ENCODE results near the gene CFAP99.

Gene CFAP99

GRCh38 chr4:2489081-2489805 is 70.5 kb downstream of the CFAP99 start:
- H3K27me3 ChIP-seq (ENCODE audit: insufficient read depth, insufficient read length), result no peaks in the 10 kb centered on the region
- H3K36me3 ChIP-seq (ENCODE audit: insufficient read depth, insufficient read length, low read length), result peaks cover 62% of the 10 kb centered on the region
- H3K9me3 ChIP-seq (ENCODE audit: insufficient read depth, low read length), result no peaks in the 10 kb centered on the region
- H3K9ac ChIP-seq (ENCODE audit: insufficient read length, low read depth), result no peak overlapping the region
- no peak overlapping the region for H3K4me3 ChIP-seq (ENCODE audit: insufficient read length, low read depth)
- TF ChIP-seq YY1 (IDR thresholded peaks at IDR 0.05; ENCODE audit: insufficient read depth, insufficient read length) (no peak), SUZ12 (IDR thresholded peaks at IDR 0.05; ENCODE audit: extremely low read depth, insufficient read depth, insufficient read length) (no peak), ZNF274 (IDR thresholded peaks at IDR 0.05; ENCODE audit: low read depth, low read length) (no peak)
- DNase-seq (ENCODE audit: low read depth, low spot score), result no peak
- peaks cover 21% of the 10 kb centered on the region for H3K4me1 ChIP-seq (ENCODE audit: insufficient read depth, insufficient read length)

GRCh38 chr4:2489841-2490552 is 71.2 kb downstream of the CFAP99 start:
- no peaks in the 10 kb centered on the region for H3K27me3 ChIP-seq (ENCODE audit: insufficient read depth, insufficient read length)
- TF ChIP-seq SUZ12 (IDR thresholded peaks at IDR 0.05; ENCODE audit: extremely low read depth, insufficient read depth, insufficient read length) (no peak), YY1 (IDR thresholded peaks at IDR 0.05; ENCODE audit: insufficient read depth, insufficient read length) (no peak), ZNF274 (IDR thresholded peaks at IDR 0.05; ENCODE audit: low read depth, low read length) (no peak)
- no peak overlapping the region for H3K4me3 ChIP-seq (ENCODE audit: insufficient read length, low read depth)
- H3K9ac ChIP-seq (ENCODE audit: insufficient read length, low read depth), result no peak overlapping the region
- H3K4me1 ChIP-seq (ENCODE audit: insufficient read depth, insufficient read length), result peaks cover 14% of the 10 kb centered on the region
- no peak for DNase-seq (ENCODE audit: low read depth, low spot score)
- H3K9me3 ChIP-seq (ENCODE audit: insufficient read depth, low read length), result no peaks in the 10 kb centered on the region
- peaks cover 61% of the 10 kb centered on the region for H3K36me3 ChIP-seq (ENCODE audit: insufficient read depth, insufficient read length, low read length)

- Histone ChIP-seq H3K4me3 (ENCODE audit: insufficient read length, low read depth) (no peak overlapping the region), H3K36me3 (ENCODE audit: insufficient read depth, insufficient read length, low read length) (peaks cover 79% of the 10 kb centered on the region), H3K27me3 (ENCODE audit: insufficient read depth, insufficient read length) (no peaks in the 10 kb centered on the region), H3K9me3 (ENCODE audit: insufficient read depth, low read length) (no peaks in the 10 kb centered on the region), H3K9ac (ENCODE audit: insufficient read length, low read depth) (no peak overlapping the region), H3K4me1 (ENCODE audit: insufficient read depth, insufficient read length) (peaks cover 9% of the 10 kb centered on the region)
- no peak for DNase-seq (ENCODE audit: low read depth, low spot score)
- no peak for TF ChIP-seq YY1 (IDR thresholded peaks at IDR 0.05; ENCODE audit: insufficient read depth, insufficient read length)
- no peak for TF ChIP-seq ZNF274 (IDR thresholded peaks at IDR 0.05; ENCODE audit: low read depth, low read length)
- no peak for TF ChIP-seq SUZ12 (IDR thresholded peaks at IDR 0.05; ENCODE audit: extremely low read depth, insufficient read depth, insufficient read length)
These were observed 74.2 kb downstream of the CFAP99 start for GRCh38 chr4:2492970-2493369.

- H3K9me3 ChIP-seq (ENCODE audit: insufficient read depth, low read length), result no peaks in the 10 kb centered on the region
- H3K4me1 ChIP-seq (ENCODE audit: insufficient read depth, insufficient read length), result no peaks in the 10 kb centered on the region
- H3K4me3 ChIP-seq (ENCODE audit: insufficient read length, low read depth), result no peak overlapping the region
- H3K27me3 ChIP-seq (ENCODE audit: insufficient read depth, insufficient read length), result no peaks in the 10 kb centered on the region
- TF ChIP-seq SUZ12 (IDR thresholded peaks at IDR 0.05; ENCODE audit: extremely low read depth, insufficient read depth, insufficient read length) (no peak), ZNF274 (IDR thresholded peaks at IDR 0.05; ENCODE audit: low read depth, low read length) (no peak), YY1 (IDR thresholded peaks at IDR 0.05; ENCODE audit: insufficient read depth, insufficient read length) (no peak)
- no peak for DNase-seq (ENCODE audit: low read depth, low spot score)
- H3K36me3 ChIP-seq (ENCODE audit: insufficient read depth, insufficient read length, low read length), result peaks cover 83% of the 10 kb centered on the region
- no peak overlapping the region for H3K9ac ChIP-seq (ENCODE audit: insufficient read length, low read depth)
These were observed 76.2 kb downstream of the CFAP99 start for GRCh38 chr4:2494992-2495391.

GRCh38 chr4:2497324-2497723 is 78.6 kb downstream of the CFAP99 start:
- H3K4me1 ChIP-seq (ENCODE audit: insufficient read depth, insufficient read length), result no peaks in the 10 kb centered on the region
- H3K9me3 ChIP-seq (ENCODE audit: insufficient read depth, low read length), result no peaks in the 10 kb centered on the region
- no peak overlapping the region for H3K4me3 ChIP-seq (ENCODE audit: insufficient read length, low read depth)
- H3K36me3 ChIP-seq (ENCODE audit: insufficient read depth, insufficient read length, low read length), result peaks cover 85% of the 10 kb centered on the region
- no peak overlapping the region for H3K9ac ChIP-seq (ENCODE audit: insufficient read length, low read depth)
- no peaks in the 10 kb centered on the region for H3K27me3 ChIP-seq (ENCODE audit: insufficient read depth, insufficient read length)
- no peak for TF ChIP-seq SUZ12 (IDR thresholded peaks at IDR 0.05; ENCODE audit: extremely low read depth, insufficient read depth, insufficient read length)
- TF ChIP-seq YY1 (IDR thresholded peaks at IDR 0.05; ENCODE audit: insufficient read depth, insufficient read length), result no peak
- no peak for TF ChIP-seq ZNF274 (IDR thresholded peaks at IDR 0.05; ENCODE audit: low read depth, low read length)
- DNase-seq (ENCODE audit: low read depth, low spot score), result no peak

- TF ChIP-seq SUZ12 (IDR thresholded peaks at IDR 0.05; ENCODE audit: extremely low read depth, insufficient read depth, insufficient read length), result no peak
- TF ChIP-seq YY1 (IDR thresholded peaks at IDR 0.05; ENCODE audit: insufficient read depth, insufficient read length), result no peak
- no peaks in the 10 kb centered on the region for H3K9me3 ChIP-seq (ENCODE audit: insufficient read depth, low read length)
- peaks cover 83% of the 10 kb centered on the region for H3K36me3 ChIP-seq (ENCODE audit: insufficient read depth, insufficient read length, low read length)
These were observed 79.2 kb downstream of the CFAP99 start for GRCh38 chr4:2497931-2498330.

GRCh38 chr4:2500547-2500946 is 81.8 kb downstream of the CFAP99 start:
- no peak for DNase-seq (ENCODE audit: low read depth, low spot score)
- Histone ChIP-seq H3K9ac (ENCODE audit: insufficient read length, low read depth) (no peak overlapping the region), H3K9me3 (ENCODE audit: insufficient read depth, low read length) (no peaks in the 10 kb centered on the region), H3K4me1 (ENCODE audit: insufficient read depth, insufficient read length) (no peaks in the 10 kb centered on the region), H3K36me3 (ENCODE audit: insufficient read depth, insufficient read length, low read length) (peaks cover 86% of the 10 kb centered on the region), H3K27me3 (ENCODE audit: insufficient read depth, insufficient read length) (no peaks in the 10 kb centered on the region), H3K4me3 (ENCODE audit: insufficient read length, low read depth) (no peak overlapping the region)
- no peak for TF ChIP-seq SUZ12 (IDR thresholded peaks at IDR 0.05; ENCODE audit: extremely low read depth, insufficient read depth, insufficient read length)
- no peak for TF ChIP-seq ZNF274 (IDR thresholded peaks at IDR 0.05; ENCODE audit: low read depth, low read length)
- TF ChIP-seq YY1 (IDR thresholded peaks at IDR 0.05; ENCODE audit: insufficient read depth, insufficient read length), result no peak

More at GRCh38 chr4:2497931-2498330, 79.2 kb downstream of the CFAP99 start:
- H3K9ac ChIP-seq (ENCODE audit: insufficient read length, low read depth), result no peak overlapping the region
- DNase-seq (ENCODE audit: low read depth, low spot score), result no peak
- H3K27me3 ChIP-seq (ENCODE audit: insufficient read depth, insufficient read length), result no peaks in the 10 kb centered on the region
- H3K4me3 ChIP-seq (ENCODE audit: insufficient read length, low read depth), result no peak overlapping the region
- no peaks in the 10 kb centered on the region for H3K4me1 ChIP-seq (ENCODE audit: insufficient read depth, insufficient read length)

Data from NT2/D1 (cell line).